BJ (cell line): ENCODE results near the gene NINJ2. TPM values are rescaled to one million over a fixed set of nuclear protein-coding genes. Genes with fewer than 3 reads are reported as not detected.

Source experiments
- CTCF ChIA-PET: fragments of 350-600 bp; formaldehyde crosslinking; extraction: SDS; loops from one replicate; lab custom pipeline; 2021; ENCODE audit warnings: antibody characterized with exemption, inconsistent platforms; lab: Yijun Ruan, JAX
- POLR2A ChIA-PET: fragments of 300-600 bp; sonication (Branson Sonifier 250); formaldehyde crosslinking; extraction: SDS; loops from one replicate; lab custom pipeline; 2021; ENCODE audit warnings: antibody characterized with exemption; lab: Charles Lee
- DNase-seq: peaks from one replicate; pipeline ENCODE4 v3.0.0-alpha.2; 2011; ENCODE audit warnings: low read depth
- H3K27me3 ChIP-seq: 2 replicates; pipeline ENCODE4 v1.6.0; 2011; ENCODE audit warnings: low read length; ENCODE audit not compliant: control insufficient read depth, insufficient read depth
- H3K36me3 ChIP-seq: 2 replicates; pipeline ENCODE4 v1.5.1; 2011; ENCODE audit warnings: low read length; ENCODE audit not compliant: control insufficient read depth, insufficient read depth
- H3K4me3 ChIP-seq: 2 replicates; pipeline ENCODE4 v1.5.1; 2011; ENCODE audit warnings: low read depth, mild to moderate bottlenecking, control low read depth, low read length
- polyA plus RNA-seq: library from polyadenylated mRNA; depleted of rRNA; stranded (reverse); fragments of >200 nt; gene quantifications from 2 replicates; pipeline ENCODE4 v1.2.3, GENCODE V29; 2011
- TF ChIP-seq, protein P1 (sequence below): IDR thresholded peaks from 2 replicates; pipeline ENCODE4 v1.5.1; 2011; ENCODE audit warnings: low read depth, mild to moderate bottlenecking, control low read depth, inconsistent platforms, low read length, moderate library complexity; ENCODE audit not compliant: insufficient read depth

NINJ2 gene
- polyA plus RNA-seq, 1 experiment: 0.32 TPM

GRCh38 chr12:572532-572899 is 90.7 kb downstream of the NINJ2 start:
- TF ChIP-seq, protein P1, sequence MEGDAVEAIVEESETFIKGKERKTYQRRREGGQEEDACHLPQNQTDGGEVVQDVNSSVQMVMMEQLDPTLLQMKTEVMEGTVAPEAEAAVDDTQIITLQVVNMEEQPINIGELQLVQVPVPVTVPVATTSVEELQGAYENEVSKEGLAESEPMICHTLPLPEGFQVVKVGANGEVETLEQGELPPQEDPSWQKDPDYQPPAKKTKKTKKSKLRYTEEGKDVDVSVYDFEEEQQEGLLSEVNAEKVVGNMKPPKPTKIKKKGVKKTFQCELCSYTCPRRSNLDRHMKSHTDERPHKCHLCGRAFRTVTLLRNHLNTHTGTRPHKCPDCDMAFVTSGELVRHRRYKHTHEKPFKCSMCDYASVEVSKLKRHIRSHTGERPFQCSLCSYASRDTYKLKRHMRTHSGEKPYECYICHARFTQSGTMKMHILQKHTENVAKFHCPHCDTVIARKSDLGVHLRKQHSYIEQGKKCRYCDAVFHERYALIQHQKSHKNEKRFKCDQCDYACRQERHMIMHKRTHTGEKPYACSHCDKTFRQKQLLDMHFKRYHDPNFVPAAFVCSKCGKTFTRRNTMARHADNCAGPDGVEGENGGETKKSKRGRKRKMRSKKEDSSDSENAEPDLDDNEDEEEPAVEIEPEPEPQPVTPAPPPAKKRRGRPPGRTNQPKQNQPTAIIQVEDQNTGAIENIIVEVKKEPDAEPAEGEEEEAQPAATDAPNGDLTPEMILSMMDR: no peak
- Histone ChIP-seq H3K4me3 (no peak overlapping the region), H3K36me3 (no peaks in the 10 kb centered on the region), H3K27me3 (no peaks in the 10 kb centered on the region)
- no peak for DNase-seq
- CTCF ChIA-PET: interaction anchor here (3.5 to 9.7 kb wide), 3 partner anchors 180 to 377 kb away, joined by 21 to 85 read pairs (median 52); partner anchors contain the start of genes RAD52 and WNK1
- POLR2A ChIA-PET: interaction anchor here (0.7 kb wide), 1 partner anchor 176 kb away, joined by 13 read pairs; no protein-coding TSS in a partner anchor

- Histone ChIP-seq H3K36me3 (no peaks in the 10 kb centered on the region), H3K4me3 (no peak overlapping the region), H3K27me3 (no peaks in the 10 kb centered on the region)
- TF ChIP-seq, protein P1: no peak
- CTCF ChIA-PET: interaction anchor here (0.8 to 9.7 kb wide), 6 partner anchors 13 to 1011 kb away, joined by 3 to 85 read pairs (median 12); partner anchors contain the start of genes RAD52 and WNK1
- no peak for DNase-seq
- POLR2A ChIA-PET: no interaction called here
Measured at GRCh38 chr12:571795-572531, 91.3 kb downstream of the NINJ2 start.

DNA sequence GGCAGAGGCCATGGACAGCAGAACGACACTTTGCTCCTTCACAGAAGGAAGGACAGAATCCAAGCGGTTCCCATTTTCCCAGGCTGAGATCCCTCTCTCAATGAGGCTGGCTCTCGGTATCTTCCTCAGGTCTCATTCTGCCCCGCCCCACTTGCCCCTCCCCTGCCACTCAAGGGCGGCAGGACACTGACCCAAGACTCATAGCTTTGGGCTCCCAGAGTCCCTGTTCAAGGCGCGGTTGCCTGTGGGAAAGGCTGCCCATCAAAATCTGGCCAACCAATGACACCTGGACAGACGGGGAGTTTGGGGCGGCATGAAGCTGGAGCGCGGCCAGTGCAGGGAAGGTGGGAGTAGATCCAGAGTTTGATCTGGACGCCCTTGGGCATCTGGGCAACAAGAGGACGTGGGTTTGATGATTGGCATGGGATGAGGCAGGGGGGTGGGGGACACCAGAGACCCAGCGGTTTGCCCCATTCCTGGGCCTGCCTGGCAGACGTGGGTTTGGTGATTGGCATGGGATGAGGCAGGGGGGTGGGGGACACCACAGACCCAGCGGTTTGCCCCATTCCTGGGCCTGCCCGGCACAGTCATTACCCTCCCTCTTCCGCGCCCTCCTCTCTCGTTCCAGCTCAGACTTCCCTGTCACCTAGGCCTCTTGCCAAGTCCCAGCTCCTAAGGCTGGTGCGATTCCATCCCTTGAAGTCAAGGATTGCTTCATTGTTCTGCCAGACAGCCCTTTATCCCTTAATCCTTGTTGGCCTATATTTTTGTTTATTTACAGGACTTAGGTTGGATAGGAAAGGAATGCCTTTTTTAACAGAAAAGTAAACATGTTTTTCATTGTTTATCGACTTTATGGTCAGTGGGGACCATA is 92.1 kb downstream of the NINJ2 start:
- TF ChIP-seq, protein P1: no peak
- no peak for DNase-seq
- CTCF ChIA-PET: interaction anchor here (0.6 to 9.7 kb wide), 21 partner anchors 11 to 1012 kb away, joined by 3 to 85 read pairs (median 4); partner anchors contain the start of genes RAD52 and WNK1
- H3K36me3 ChIP-seq: no peaks in the 10 kb centered on the region
- no peaks in the 10 kb centered on the region for H3K27me3 ChIP-seq
- peak overlapping the region; percentile 59 for H3K4me3 ChIP-seq
- POLR2A ChIA-PET: interaction anchor here (1.2 kb wide), 1 partner anchor 180 kb away, joined by 3 read pairs; no protein-coding TSS in a partner anchor

GRCh38 chr12:570435-570920 is 92.8 kb downstream of the NINJ2 start:
- POLR2A ChIA-PET: interaction anchor here (1.2 kb wide), 1 partner anchor 181 kb away, joined by 3 read pairs; no protein-coding TSS in a partner anchor
- DNase-seq: no peak
- CTCF ChIA-PET: interaction anchor here (0.6 to 9.7 kb wide), 23 partner anchors 11 to 1013 kb away, joined by 3 to 85 read pairs (median 4); partner anchors contain the start of genes RAD52 and WNK1

More at GRCh38 chr12:570435-570920, 92.8 kb downstream of the NINJ2 start:
- Histone ChIP-seq H3K27me3 (no peaks in the 10 kb centered on the region; the same call in 1 of the 2 replicates), H3K4me3 (peak overlapping the region; percentile 59), H3K36me3 (no peaks in the 10 kb centered on the region)
- TF ChIP-seq, protein P1: no peak
